Fibroblast of villous mesenchyme (primary cell): ENCODE data around the gene HIF3A. TPM values are rescaled to one million over a fixed set of nuclear protein-coding genes. Genes with fewer than 3 reads are reported as not detected.

Experiments used
- DNase-seq: peaks from one replicate; pipeline ENCODE4 v3.0.0-alpha.2; 2010; ENCODE audit warnings: low read depth
- H3K4me3 ChIP-seq: 2 replicates; pipeline ENCODE4 v1.5.1; 2011; ENCODE audit warnings: low read depth, mild to moderate bottlenecking, low read length
- CTCF ChIP-seq: IDR thresholded peaks from 2 replicates; pipeline ENCODE4 v1.5.1; 2012; ENCODE audit warnings: low read depth, mild to moderate bottlenecking, low read length; ENCODE audit not compliant: insufficient read depth
- total RNA-seq: library from RNA; depleted of rRNA; stranded (reverse); fragments of >200 nt; gene quantifications from 2 replicates; pipeline ENCODE4 v1.2.3, GENCODE V29; 2012

HIF3A gene
- total RNA-seq, 1 donor = 0.43 TPM

- no peak for TF ChIP-seq CTCF
- no peak overlapping the region for H3K4me3 ChIP-seq
- no peak for DNase-seq
These were observed 88.8 kb downstream of the HIF3A start for GRCh38 chr19:46385636-46386035.

- TF ChIP-seq CTCF = no peak
- DNase-seq = no peak
- H3K4me3 ChIP-seq = no peak overlapping the region
These were observed 89.3 kb downstream of the HIF3A start for GRCh38 chr19:46386151-46386550.

GRCh38 chr19:46386996-46387712 is 90.3 kb downstream of the HIF3A start:
- no peak overlapping the region for H3K4me3 ChIP-seq
- TF ChIP-seq CTCF = no peak
- DNase-seq = no peak

GRCh38 chr19:46387713-46388130 is 90.9 kb downstream of the HIF3A start:
- TF ChIP-seq CTCF = no peak
- no peak overlapping the region for H3K4me3 ChIP-seq
- no peak for DNase-seq

GRCh38 chr19:46388311-46389095 is 91.7 kb downstream of the HIF3A start:
- no peak for TF ChIP-seq CTCF
- DNase-seq = no peak

GRCh38 chr19:46390121-46390858 is 93.4 kb downstream of the HIF3A start:
- no peak for DNase-seq
- no peak for TF ChIP-seq CTCF
- no peak overlapping the region for H3K4me3 ChIP-seq

More at GRCh38 chr19:46388311-46389095, 91.7 kb downstream of the HIF3A start:
- no peak overlapping the region for H3K4me3 ChIP-seq
